ENCODE data around the gene SASH3. TPM values are rescaled to one million over a fixed set of nuclear protein-coding genes. Genes with fewer than 3 reads are reported as not detected.
"Not testable (repeated sequence)": the region's sequence is repeated elsewhere in the genome, so short reads cannot be mapped to it uniquely, and the experiment has no call there.

Gene SASH3
- not detected in 2 replicates for total RNA-seq (2014; rRNA removed; shearing (Covaris generic))
- polyA plus RNA-seq (2014; cell fraction: nucleus; rRNA removed), result not detected in 2 replicates

- no peak for DNase-seq (ENCODE audit: extremely low read depth, low read depth)
These were observed at the start of gene SASH3 for GRCh38 chrX:129779747-129780146. Gene SASH3 (plus strand): TSS chrX:129779949. CDS start chrX:129780098, 149 bp downstream.

DNA sequence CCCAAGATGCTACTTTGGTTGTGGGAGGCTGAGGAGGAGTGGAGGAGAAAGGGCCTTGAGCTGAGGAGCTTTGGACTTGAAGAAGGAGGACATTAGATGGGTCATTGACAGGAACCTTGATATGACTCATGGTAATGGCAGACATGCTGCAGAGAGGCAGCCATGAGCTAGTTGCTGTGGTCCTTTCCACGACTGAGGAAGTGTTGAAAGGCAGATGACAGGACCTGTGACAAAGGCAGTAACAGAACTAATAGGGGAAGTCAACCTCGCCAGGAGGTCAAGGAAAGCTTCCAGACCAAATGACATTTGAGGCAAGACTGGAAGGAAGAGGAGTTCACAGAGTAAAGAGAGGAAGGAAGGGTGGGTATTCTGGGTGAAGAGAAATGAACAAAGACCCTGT, 48.5 kb upstream of the SASH3 start:
- no peak for DNase-seq (ENCODE audit: extremely low read depth, low read depth)

DNA sequence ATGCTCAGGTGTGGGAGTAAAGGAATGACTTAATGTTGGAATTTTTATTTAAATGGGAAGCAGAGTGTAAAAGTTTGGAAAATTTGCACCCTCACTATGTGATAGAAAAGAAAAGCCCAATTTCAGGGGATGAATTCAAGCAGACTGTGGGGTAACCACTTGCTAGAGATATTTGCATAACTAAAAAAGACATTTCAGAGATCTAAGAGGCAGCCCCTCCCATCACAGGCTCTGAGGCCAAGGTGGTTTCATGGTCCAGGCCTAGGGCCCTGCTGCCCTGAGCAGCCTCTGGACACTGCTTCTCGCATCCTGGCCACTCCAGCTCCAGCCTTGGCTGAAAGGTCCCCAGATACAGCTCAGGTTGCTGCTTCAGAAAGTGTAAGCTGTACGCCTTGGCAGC, 46.9 kb upstream of the SASH3 start:
- DNase-seq (ENCODE audit: extremely low read depth, low read depth), result no peak

- no peak for DNase-seq (ENCODE audit: extremely low read depth, low read depth)
These were observed 46.4 kb upstream of the SASH3 start for GRCh38 chrX:129733335-129733734.

GRCh38 chrX:129736491-129736890, 43.3 kb upstream of the SASH3 start:
- no peak for DNase-seq (ENCODE audit: extremely low read depth, low read depth)

GRCh38 chrX:129737916-129738315, 41.8 kb upstream of the SASH3 start:
- DNase-seq (ENCODE audit: extremely low read depth, low read depth), result no peak

DNA sequence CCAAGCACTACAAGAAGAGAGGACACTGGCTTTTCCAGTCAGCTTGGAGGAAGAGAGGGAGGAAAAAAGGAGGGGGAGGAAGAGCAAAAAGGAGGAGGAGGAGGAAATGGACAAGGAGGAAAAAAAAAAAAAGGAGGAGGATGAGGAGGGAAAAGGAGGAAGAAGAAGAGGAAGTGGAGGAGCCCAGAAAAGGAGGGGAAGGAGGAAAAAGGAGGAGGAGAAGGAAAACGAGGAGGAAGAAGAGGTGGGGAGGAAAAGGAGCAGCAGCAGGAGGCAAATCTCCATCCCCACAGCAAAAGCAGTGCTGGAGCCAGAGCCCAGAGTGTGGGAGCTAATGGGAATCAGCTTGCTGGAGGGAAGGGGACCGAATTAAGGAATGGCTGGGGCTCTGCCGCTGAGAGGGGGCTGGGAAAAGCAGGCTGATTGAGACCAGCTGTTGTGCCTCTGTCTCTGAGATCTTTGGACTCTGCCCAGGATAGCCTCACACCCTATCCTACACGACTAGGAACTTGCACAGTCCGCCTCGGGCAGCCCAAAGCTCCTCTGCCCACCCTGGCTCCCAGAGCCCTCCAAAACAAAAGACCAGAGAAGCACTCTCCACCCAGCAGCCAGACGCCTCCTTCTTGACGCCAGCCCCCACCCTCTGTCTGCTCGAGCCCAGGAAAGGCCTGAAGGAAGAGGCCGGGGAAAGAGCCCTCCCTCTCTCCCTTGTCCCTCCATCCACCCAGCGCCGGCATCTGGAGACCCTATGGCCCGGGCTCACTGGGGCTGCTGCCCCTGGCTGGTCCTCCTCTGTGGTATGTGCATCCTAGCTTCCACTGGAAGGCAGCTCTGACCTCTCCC, 41.1 kb upstream of the SASH3 start, which contains the start of gene XPNPEP2:
Gene XPNPEP2, plus strand, starts transcription at position 514 of the 843 bp plus-strand sequence. Its CDS starts 235 bp downstream, at position 749.
- no peak for DNase-seq (ENCODE audit: extremely low read depth, low read depth)

DNA sequence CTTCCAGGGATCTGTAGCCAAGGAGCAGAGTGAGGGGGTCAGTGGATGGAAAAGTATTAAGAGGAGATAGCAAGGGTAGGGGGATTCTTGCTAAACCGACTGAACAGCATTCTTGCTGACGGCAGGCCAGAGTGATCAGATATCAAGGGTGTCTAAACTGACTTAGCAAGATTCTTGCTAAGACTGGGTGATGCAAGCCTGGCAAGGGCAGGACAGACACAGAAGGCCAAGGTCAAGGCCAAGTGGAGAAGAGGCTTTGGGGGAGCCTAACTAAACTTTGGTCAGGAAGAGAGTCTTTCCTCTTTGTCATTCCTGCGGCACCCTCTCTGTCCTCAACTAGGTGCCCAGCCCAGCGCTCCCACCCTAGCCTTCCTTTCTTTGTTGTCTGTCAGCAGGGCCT, 40.2 kb upstream of the SASH3 start:
- no peak for DNase-seq (ENCODE audit: extremely low read depth, low read depth)

GRCh38 chrX:129741880-129742758, 37.6 kb upstream of the SASH3 start:
- DNase-seq (ENCODE audit: extremely low read depth, low read depth), result no peak

DNA sequence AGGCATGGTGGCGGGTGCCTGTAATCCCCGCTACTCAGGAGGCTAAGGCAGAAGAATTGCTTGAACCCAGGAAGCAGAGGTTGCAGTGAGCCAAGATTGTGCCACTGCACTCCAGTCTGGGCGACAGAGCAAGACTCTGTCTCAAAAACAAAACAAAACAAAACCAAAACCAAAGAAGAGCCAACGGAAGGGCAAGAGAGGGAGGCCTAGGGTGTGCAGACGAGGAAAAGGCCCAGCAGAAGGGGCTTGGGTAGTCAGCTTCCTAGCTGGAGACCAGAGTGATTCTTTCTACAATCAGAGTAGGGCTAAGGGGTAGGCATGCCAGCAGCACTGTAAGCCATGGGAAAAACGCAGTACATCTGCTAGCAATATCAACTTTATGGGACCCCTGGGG, 37.0 kb upstream of the SASH3 start:
- DNase-seq (ENCODE audit: extremely low read depth, low read depth), result not testable (repeated sequence)

- DNase-seq (ENCODE audit: extremely low read depth, low read depth), result no peak
These were observed 35.9 kb upstream of the SASH3 start for GRCh38 chrX:129743821-129744220.

DNA sequence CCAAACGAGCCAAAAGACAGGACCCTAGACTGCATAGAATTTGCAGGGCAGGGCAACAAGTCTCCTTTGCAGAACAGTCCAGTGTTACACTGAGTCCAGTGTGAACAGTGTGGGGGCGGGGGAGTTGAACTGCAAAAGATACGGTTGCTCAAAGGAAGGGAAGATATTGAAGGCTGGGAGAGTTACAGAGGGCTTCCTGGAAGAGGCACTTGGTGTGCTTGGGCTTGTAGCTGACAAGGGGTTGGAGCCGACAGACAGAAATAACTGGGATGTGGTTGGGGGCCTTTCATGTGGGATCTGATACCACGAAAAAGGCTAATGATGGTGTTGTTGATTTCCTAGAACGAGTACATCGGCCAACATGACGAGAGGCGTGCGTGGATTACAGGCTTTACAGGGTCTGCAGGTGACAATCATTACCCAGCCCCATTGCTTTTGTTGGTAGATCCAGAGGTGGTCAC, 34.9 kb upstream of the SASH3 start:
- no peak for DNase-seq (ENCODE audit: extremely low read depth, low read depth)

DNA sequence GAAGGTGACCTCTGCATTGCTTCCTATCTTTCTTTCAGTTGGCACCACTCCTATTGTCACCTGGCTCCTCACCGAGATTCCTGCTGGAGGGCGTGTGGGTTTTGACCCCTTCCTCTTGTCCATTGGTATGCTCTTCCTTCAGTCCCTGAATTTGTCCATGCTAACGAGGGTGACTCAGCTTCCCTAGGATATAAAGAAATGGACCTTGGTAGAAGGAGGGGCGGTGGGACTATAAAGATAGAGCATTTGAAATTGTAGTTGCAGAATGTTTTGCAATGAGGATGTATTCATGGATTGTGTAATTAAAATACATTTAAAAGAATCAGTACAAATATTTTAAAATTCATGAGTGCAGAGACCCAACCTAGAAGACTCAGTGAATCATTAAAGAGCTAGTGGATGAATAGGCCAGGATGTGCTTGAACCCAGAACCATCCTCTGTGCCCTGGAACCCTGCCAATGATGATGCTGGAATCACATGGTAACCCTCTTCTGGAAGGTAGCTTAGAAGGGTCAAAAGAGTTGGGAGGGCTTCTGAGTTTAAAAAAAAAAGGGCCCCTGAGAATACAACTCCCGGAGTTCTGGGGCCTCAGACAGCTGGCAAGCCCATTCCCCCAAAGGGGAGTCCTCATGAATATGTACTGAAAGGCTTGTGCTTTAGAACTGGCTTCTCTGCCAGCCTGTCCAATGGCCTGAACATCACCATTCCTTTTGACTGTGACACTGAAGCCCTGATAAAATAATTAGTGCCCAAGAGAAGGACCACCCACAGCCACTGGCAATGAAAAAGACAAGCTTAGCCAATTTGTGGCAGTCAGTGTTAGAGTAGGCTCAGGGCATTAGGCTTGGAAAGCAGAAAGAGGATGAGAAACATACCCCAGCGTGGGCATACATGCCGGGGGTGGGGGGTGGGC, 32.9 kb upstream of the SASH3 start:
- DNase-seq (ENCODE audit: extremely low read depth, low read depth), result no peak

DNA sequence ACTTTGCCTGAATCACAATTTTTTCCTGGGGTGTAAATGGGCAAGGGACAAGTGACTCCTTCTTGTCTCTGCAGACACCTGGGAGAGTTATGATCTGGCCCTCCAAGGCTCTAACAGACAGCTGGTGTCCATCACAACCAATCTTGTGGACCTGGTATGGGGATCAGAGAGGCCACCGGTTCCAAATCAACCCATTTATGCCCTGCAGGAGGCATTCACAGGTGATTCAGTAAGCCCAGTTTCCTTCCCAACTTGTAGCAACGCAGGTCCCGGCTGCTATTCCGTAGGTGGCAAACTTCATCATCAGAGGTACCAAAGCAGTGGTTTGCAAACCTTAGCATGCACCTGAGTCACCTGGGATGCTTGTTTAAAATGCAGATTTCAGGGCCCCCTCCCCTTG, 32.2 kb upstream of the SASH3 start:
- no peak for DNase-seq (ENCODE audit: extremely low read depth, low read depth)

DNA sequence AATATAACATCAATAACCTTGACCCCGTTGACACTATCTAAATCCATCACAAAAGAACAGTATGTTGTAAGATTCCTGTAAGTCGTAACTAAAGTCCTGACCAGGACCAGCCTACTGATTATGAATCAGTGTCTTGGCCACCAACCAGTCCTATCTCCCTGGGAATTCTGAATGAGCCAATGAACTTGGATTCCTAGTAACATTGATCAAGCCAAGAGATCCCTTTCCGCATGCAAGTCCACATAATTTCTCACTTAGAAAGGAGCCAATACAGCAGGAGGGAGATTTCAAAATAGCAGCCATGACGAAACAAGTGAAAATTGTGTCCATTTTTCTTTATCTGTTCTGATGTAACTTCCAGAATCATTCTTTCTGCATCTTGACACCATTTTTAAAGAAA, 31.4 kb upstream of the SASH3 start:
- no peak for DNase-seq (ENCODE audit: extremely low read depth, low read depth)

GRCh38 chrX:129749069-129749468, 30.7 kb upstream of the SASH3 start:
- no peak for DNase-seq (ENCODE audit: extremely low read depth, low read depth)

- no peak for DNase-seq (ENCODE audit: extremely low read depth, low read depth)
These were observed 28.8 kb upstream of the SASH3 start for GRCh38 chrX:129750971-129751370.

GRCh38 chrX:129754056-129755024, 25.4 kb upstream of the SASH3 start:
- DNase-seq (ENCODE audit: extremely low read depth, low read depth), result no peak
